NCI-H1092 treated with DMSO at 0.1 percent for 48 hours (cell line): ENCODE data around the gene ATG4B.

Experiments used
- DNase-seq: peaks from one replicate; lab custom pipeline; 2025; lab: John Stamatoyannopoulos, UW

ATG4B gene

DNA sequence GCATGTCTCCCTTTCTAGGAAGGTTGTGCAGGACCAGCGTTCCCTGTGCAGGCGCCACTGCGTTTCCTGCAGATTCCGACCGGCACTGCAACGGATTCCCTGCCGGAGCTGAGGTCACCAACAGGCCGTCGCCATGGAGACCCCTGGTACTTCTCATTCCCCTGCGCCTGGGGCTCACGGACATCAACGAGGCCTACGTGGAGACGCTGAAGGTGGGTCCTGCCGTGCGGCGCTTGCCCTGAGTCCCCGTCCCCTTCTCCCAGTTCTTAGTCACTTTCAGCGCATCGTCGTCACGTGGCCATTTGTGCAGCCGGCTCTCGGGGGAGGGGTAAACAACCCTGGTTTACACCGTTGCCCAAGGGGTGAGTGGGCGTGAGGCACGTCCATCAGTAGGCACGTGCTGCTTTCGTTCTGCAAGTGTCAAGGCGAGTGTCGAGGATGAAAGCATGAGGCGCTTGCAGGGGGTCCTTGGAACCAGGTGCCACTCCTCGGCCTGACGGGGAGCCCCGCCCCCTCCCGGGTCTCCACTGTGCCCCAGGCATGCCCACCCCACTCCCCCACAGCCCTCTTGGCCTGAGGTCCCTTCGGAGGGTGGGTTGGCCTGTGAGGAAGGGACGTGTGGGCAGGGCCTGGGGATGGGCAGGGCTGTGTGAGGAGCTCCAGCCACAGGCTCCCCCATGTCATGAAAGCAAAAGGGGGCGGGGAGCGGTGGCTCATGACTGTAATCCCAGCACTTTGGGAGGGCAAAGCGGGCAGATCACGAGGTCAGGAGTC is 29.3 kb downstream of the ATG4B start:
- DNase-seq, result no peak

DNA sequence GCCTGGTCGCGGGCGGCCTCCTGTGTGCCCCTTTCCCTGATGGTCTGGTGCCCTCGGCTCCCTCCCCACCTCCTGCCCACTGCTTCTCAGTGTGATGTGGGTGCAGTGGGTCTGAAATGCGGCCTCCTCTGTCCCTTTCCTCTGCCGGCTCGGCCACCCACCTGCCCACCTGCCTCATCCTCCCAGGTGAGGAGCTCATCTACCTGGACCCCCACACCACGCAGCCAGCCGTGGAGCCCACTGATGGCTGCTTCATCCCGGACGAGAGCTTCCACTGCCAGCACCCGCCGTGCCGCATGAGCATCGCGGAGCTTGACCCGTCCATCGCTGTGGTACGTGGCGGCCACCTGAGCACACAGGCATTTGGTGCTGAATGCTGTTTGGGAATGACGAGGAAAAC is 30.9 kb downstream of the ATG4B start:
- DNase-seq, result no peak

DNA sequence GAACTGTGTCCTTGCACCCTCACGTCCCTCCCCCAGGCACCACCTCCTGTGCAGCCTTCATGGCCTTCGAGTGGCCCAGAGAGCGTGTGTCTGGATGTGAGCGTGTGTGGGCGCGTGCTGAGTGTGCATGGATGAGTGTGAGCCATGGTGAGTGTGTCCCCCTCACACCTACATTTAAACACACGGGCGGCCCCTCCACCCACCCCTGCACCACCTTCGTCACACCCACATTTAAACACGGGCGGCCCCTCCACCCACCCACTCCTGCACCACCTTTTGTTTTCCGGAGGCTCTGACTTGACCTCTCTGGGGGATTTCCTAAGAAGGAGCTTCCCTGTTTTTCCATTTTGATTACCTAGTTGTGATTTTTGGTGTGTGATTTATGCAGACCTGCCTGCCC is 31.3 kb downstream of the ATG4B start:
- DNase-seq, result no peak

DNA sequence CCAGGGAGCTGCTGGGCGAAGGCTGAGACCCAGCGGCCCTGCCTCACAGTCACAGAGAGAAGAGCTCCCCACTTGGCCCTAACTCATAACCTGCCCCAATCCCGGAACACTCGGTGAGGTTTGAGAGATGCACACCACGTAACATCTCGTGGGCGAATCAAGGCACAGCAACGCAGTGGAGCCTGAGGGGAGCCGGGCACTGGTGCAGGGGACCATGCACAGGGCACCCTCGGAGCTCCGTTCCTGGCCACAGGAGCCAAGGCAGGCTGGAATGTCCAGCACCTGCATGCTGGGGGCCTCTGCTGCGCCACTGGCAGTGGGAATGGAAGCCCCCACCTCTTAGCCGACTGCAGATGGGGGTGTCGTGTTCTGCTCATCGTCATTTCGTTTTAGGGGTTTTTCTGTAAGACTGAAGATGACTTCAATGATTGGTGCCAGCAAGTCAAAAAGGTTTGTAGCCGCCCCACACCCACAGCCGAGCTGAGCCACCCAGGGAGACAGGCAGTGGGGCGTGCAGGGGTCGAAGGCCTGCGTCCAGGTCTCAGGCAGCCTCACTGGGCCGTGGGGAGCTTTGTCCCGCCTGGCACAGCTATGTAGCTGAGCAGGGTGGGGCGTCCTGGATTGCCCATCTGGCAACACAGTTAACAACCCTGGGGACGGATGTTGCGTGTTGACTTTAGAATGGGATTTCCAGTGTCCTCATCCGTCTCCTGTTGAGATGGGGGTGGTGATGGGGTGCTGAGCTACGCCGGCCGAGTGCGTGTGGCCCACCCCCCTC is 33.0 kb downstream of the ATG4B start:
- DNase-seq, result no peak

DNA sequence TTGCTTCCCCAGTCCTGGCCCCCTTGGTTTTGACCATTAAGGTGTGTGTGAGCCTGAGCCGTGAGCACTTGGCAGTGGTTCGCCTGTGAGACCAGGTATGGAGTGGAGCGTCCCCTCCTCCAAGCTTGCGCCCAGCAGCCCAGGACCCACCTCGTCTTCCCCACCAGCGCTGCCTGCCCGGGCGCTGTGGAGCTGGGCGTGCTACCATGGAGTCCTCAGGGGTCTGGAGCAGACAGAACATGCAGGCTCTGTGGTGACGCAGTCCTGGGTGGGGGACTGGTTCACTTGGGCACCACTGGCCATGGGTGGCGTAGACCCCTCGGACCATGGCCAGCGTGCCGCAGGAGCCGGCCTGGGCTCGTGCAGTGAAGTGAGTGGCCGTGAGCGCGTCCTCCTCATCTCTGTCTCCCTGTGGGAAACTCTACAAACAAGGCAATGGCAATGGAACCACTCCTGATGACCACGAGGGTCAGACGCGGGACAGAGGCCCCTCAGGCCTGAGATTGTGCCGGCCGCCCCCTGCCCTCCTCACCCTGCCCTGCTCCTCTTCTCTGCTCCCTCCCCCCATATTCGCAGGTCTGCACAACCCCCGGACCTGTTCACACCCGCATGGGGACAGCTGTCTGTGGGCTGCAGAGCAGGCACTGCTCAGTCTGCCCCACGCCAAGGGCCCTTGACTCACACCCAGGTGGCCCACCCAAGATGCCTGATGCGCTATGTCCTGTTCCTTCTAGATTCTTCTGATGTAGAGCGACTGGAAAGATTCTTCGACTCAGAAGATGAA is 34.2 kb downstream of the ATG4B start:
- no peak for DNase-seq

DNA sequence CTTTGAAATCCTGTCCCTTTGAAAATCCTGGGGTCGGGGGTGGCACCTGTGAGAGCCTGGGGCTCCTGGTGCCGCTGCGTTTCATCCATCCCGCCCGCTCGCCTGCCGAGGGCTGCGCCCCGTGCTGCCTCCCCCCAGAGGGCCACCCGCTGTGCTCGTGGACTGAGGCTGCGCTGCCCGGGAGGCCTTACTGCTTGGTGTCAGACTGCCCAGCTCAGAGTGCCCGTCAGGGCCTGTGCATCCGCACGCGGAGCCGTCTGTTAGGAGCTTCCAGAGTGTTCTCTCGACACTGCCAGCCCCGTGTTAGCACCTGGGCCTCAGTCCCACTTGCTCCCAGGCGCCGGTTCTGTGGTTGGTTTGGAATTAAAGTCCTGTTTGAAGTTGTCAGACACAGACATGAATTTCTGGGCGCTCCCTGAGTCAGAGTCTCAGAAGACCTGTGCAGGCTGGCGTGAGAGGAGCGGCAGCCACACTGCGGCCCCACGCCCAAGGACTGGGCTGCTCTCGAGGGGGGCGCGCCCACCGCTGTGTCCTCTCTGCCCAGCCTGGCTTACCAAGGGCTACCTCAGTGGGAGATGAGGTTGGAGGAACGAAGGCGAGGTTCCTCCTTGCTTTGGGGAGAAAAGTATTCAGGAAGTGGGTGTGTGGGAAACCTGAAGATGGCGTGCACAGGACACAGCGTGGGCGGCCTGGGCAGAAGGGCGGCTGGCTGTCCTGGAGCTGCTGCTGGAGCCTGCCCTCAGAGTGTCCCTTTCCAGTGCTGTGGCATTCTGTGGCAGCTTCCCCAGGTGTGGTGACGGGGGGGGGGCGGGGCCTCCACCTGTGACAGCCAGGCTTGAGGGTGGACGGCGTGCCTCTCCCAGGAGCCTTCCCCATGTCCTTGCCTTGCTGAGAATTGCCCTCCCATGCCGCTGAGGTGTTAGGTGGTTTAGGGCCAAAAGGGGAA is 35.0 kb downstream of the ATG4B start:
- DNase-seq, result no peak

DNA sequence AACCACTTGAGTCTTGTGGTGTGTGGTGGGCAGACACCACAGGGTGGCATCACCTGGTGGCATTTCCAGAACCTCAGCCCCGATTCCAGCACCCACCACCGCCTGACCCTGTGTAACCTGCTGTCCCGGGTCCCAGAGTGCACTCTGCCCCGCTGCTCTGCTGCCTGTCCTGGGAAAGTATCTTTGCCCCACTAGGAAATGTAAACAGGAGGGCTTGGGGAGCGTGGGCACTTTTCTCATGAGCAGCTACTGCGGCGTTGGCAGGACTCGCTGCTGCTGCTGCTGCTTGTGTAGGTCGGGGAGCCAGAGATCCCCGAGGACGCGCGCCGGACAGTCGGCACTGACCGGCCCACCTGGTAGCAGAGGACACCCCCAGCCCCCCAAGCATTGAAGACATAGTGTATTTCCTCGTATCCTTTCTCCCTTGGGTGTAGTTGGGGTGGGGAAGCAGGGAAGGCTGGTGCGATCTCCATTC is 35.7 kb downstream of the ATG4B start:
- DNase-seq, result no peak

DNA sequence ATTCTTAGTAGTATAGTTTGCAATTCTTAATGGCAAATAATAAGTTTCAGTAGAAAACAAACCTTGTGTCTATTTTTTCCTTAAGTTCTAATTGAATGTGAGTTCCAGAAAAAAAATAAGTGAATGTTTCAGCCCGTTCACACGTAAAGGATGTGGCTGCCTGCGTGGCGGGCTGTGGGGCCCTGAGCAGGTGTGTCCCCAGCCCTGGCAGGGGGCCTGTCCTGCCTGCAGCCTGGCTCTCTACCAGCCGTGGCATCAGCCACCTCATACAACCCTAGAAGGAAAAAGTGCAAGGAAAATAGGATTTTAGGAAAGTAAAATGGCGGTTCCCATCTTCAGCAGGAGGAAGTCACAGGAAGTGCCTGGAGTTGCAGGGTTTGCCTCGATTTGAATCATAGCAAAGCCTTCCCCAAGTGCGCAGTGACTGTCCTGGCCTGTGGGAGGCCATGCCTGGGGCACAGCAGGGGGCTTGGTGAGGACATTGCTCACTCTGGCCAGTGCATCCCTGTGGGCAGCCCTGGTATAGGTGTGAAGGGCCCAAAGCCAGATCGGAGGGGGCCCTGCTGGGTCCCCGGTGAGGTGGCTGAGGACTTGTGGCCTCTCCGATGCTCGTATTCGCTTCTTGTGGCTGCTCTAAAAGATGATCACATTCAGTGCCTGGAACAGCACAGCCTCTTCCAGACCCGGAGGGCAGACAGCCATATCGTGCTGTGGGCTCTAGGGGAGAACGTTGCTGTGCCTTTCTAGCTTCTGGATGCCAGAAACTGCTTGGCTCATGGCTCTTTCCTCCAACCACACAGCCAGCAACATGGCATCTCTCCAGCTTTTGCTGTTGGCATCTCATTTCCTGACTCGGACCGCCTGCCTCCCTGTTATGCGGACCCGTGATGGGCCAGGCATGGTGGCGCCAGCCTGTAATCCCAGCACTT is 36.6 kb downstream of the ATG4B start:
- DNase-seq, result no peak

DNA sequence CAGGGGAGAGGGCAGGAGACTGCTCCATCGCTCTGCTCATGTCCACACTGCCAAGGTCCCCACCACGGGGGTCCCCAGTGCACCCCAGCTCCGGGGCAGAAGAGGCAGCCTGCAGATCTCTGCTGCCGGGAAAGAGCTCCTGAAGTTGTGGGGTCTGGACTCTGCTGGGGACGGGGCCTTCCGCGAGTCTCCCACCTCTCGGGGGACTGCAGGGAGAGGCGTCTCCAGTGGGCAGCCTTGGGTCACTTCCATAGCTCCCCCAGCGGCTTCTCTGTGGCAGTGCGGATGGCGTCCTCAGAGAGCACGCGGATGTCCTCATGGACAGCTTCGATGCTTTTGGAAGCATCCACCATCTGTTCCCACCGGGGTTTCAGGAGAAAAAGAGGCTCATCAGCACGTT is 38.4 kb downstream of the ATG4B start:
- DNase-seq, result no peak

DNA sequence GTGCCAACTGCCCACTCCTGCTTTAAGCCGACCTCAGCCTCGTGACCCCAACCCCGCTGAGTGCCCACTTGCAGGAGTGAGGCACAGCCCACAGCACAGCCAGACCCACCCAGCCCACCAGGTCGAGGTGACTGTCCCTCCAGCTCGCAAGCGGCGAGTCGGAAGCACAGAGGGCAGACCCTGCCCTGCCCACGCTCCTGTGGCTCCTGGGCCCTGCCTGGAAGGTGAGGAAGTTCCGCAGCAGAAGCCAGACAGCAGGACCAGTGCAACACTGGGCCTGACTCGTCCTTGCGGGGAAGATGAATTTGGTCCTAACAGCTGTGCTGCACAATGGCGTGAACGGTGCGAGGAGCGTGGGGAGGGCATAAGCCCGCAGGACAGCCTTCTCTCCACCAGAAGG is 39.2 kb downstream of the ATG4B start:
- no peak for DNase-seq

DNA sequence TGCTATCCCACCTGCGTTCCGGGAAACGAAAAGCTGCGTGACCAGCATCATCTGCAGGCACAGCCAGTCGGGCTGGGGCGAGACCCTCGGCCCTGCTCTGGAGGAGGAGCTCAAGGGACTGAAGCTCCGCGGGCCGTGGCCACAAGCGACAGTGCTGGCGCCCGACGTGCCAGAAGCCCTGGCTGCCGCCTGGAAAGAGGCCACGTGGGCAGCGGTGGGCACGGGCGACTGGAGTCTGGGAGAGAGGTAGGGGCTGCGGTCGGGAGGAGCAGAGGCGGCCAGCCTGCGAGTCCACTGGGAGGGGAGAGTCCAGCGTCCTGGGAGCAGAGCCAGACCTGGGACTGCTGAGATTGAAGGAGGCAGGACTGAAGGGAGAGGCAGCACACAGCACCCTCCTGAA is 39.9 kb downstream of the ATG4B start:
- no peak for DNase-seq

DNA sequence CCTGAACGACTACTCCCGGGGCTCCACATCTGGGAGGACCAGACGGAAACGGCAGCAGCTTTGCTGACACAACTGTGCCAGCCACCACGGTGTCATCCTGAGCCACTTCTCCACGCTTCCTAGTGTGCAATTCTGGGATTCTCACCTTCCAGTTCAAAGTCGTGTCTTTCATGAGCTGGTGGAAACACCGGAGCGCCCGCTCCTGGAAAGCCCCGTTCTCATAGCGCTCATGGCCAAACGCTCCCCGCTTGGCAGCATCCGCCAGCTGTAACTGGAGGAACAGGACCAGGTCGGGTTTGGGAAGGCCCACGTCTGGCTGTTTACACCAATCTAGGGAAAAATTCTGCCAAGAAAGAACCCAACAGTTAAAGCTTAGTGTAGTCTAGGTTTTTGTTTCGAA is 40.8 kb downstream of the ATG4B start:
- DNase-seq, result no peak

DNA sequence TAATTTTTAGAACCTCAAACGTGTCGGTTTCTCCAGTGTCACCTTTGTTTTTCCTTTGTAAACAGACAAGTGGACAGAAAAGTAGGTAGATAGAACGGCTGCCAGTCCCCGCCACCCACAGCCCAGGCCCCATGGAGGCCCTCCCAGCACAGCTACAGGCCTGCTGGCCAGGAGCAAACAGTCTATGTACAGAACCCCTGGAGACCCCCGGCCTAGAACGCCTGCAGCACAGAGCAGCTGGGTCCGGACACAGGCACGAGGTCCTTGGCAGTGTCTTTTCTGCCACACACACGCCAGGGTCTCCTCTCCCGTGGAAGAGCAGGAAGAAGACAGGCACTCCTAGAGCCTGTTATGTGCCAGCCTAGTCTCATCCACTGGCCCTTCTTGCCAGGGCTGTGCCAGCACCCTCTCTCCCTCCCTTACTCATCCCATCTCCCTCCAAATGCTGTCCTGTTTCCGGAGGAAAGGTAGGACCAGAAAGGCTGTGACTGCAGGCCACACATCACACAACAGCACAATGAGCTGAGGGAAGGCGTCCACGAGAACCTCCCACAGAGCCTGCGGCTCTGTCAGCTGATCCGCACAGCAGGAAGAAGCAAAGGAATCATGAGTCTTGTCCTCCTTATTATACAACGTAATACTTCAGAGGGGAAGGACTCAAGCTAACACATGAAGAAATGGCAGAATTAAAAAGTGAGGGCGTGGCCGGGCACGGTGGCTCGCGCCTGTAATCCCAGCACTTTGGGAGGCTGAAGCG is 41.5 kb downstream of the ATG4B start:
- DNase-seq, result no peak

DNA sequence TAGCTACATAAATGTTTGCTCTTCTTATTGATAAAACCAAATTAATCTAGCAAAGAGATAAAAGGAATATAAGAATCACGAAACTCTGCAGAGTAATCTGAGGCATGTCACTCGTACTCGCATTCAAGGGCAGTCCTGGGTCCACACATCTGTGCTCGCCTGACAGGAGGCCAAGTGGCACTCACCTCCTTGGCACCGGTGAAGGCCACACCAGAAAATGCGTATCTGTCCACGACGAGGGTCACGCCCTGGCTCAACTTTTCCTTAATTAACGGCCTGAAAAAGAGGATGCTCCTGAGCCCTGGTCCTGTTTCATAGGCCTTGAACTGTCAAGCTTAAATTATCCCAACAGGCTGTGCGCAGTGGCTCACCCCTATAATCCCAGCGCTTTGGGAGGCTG is 42.6 kb downstream of the ATG4B start:
- no peak for DNase-seq

DNA sequence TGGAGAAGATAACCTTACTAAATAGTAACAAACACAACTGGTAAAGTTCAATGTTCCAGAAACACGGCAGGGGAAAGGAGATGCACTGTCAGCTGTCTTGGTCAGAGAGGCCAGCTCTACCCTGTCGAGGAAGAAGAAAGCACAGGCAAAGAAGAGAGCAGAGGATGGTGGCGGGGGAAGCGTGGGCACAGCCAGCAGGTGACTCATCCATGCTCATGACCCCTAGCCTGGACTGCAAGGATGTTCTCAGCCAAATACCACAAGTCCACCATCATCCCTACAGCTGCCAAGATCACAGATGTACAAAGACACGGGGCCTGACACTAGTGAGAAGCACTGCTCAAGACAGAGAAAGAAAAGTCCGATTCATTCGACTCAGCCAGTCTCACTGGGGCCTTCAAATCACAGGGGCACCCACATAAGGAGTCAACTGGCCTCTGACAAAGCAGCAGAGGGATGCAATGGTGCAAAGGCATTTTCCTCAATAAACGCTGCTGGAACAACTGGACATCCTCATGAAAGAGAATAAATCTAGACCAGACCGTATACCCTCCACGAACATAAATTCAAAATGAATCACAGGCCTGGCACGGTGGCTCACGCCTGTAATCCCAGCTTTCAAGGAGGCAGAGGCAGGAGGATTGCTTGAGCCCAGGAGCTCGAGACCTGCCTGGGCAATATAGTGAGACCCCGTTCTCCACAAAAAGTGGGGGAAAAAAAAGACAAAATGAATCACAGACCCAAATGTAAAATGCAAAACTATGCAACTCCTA is 43.5 kb downstream of the ATG4B start:
- DNase-seq, result no peak

DNA sequence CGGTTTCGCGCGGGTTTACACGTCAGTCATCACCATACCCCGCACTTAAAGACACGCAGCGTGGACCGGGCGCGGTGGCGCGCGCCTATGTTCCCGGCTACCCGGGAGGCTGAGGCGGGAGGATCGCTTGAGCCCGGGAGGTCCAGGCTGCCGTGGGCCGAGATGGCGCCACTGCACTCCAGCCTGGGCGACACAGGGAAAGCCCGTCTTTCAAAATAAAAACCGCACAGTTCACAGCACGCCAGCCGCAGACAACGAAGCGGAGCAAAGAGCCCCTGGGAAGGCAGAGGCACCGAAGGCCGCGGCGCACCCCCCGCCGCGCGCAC is 48.8 kb downstream of the ATG4B start:
- no peak for DNase-seq

DNA sequence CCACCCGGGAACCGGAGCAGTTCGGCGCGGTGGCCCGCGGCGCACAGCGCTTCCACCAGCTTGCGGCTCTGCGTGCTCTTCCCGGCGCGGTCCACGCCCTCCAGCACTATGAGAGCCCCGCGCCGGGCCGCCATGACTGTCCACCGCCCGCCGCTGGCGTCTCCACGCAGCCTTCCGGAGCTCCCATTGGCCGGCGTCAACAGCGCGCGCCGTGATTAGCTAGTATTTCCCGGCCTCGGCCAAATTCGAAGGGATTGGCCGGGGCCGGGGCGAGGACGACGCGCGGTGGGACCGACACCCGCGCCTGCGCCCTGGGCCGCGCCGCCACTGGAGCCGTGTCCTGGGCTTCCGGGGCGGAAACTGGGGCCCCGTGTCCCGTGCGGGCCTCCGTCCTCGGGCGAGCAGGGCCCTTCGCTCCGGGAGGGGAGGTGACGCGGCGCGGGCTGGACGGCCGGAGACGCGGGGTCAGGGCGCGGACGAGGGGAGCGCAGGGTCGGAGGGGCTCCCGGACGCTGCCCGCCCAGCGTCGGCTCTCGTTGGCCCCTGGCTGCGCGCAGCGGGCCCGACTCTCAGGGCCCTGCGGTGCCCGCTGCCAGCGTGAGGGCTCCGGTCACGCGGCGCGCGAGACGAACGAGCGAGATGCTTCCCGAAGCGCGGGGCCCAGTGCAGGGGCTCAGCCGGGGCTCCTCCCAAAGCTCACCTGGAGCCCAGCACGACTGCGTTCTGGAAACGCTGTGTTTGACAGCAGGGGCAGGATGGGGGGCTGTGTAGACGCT is 49.3 kb downstream of the ATG4B start, which contains the start of gene DTYMK:
TSS of gene DTYMK (minus strand) at position 166 of the 776 bp plus-strand sequence. CDS start at position 134, 32 bp downstream.
- DNase-seq, result peak; percentile 91

DNA sequence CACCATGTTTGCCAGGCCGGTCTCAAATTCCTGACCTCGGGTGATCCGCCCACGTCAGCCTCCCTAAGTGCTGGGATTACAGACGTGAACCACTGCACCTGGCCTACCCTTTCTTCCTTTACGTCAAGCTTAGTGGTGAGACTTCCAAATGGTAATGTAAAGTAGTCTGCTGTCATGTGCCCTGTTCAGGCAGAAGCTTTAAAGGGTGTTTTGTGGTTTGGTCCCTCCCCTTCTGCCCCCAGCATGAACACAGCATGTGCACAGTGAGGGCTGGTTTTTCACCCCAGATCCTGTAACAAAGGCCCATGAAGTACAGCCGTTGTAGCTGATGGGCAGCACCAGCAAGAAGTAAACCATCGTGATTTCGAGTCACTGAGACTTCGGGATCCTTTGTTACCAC is 51.8 kb downstream of the ATG4B start:
- no peak for DNase-seq
